ENCODE measurements around the gene CGB8. TPM values are rescaled to one million over a fixed set of nuclear protein-coding genes. Genes with fewer than 3 reads are reported as not detected.

The CGB8 gene
- total and polyA plus RNA-seq, 2 of the 4 experiments (the other 2 are of a cell fraction), result 0.48 TPM; not detected in 1

GRCh38 chr19:49061000-49061399, 12.1 kb upstream of the CGB8 start:
- dilution Hi-C loops (cut with HindIII; ENCODE audit: low sequenced_read_pairs, unreplicated experiment), result no loop called here
- no peak for DNase-seq

More at GRCh38 chr19:49061000-49061399, 12.1 kb upstream of the CGB8 start:
- intact Hi-C loops (cut with micrococcal nuclease), result no loop called here
- ChIA-PET CTCF (no interaction called here), POLR2A (ENCODE audit: unreplicated experiment) (interaction anchor here (0.5 kb wide), 1 partner anchor 26 kb away, joined by 7 read pairs; no protein-coding TSS in a partner anchor)
- Histone ChIP-seq H3K27me3 (ENCODE audit: control insufficient read depth, insufficient read depth, low read length) (peaks cover 27% of the 10 kb centered on the region), H2BK120ac (ENCODE audit: low read depth, low read length) (no peak overlapping the region), H2AK9ac (replicated peaks; ENCODE audit: low read depth, low read length, poor library complexity) (no peak overlapping the region), H3K4me1 (ENCODE audit: control insufficient read depth, insufficient read depth, low read length) (peaks cover 5% of the 10 kb centered on the region; the same call in 1 of the 2 replicates), H2AK5ac (ENCODE audit: low read depth, low read length) (no peak overlapping the region), H3K4me2 (ENCODE audit: low read depth, low read length) (no peak overlapping the region), H3K23ac (ENCODE audit: low read depth, low read length) (no peak overlapping the region), H4K20me1 (ENCODE audit: insufficient read depth, low read length) (no peaks in the 10 kb centered on the region), H3K9me3 (ENCODE audit: control insufficient read depth, insufficient read depth, low read length) (no peaks in the 10 kb centered on the region), H2BK5ac (ENCODE audit: low read depth, low read length, poor library complexity, severe bottlenecking) (no peak overlapping the region), H3K4ac (ENCODE audit: low read depth, low read length) (no peak overlapping the region), H4K8ac (ENCODE audit: low read depth in 2 of 2, low read length in 2 of 2) (no peak overlapping the region), H4K5ac (ENCODE audit: low read depth, low read length) (no peak overlapping the region), H2BK15ac (ENCODE audit: low read depth, low read length) (no peak overlapping the region), H3K27ac (ENCODE audit: insufficient read depth, low read length) (no peak overlapping the region), H3K4me3 (ENCODE audit: insufficient read depth, low read depth, low read length) (no peak overlapping the region), H3K56ac (ENCODE audit: extremely low read depth, insufficient read depth, low read length) (no peak overlapping the region), H4K91ac (ENCODE audit: insufficient read depth, low read depth, low read length) (no peak overlapping the region), H3K14ac (replicated peaks; ENCODE audit: low read depth, low read length) (no peak overlapping the region), H3K18ac (ENCODE audit: low read depth, low read length) (no peak overlapping the region), H3K9me1 (ENCODE audit: insufficient read depth, low read length) (no peaks in the 10 kb centered on the region), H2BK20ac (ENCODE audit: low read depth, low read length) (no peak overlapping the region), H3K79me1 (ENCODE audit: low read depth in 1 of 2, low read length in 2 of 2) (peaks cover 0 to 5% of the 10 kb centered on the region in 2 experiments; a peak in 3 of 4 replicates), H3K36me3 (ENCODE audit: control insufficient read depth, insufficient read depth, low read length) (no peaks in the 10 kb centered on the region), H3K9ac (ENCODE audit: low read depth, low read length) (no peak overlapping the region), H2AFZ (replicated peaks; ENCODE audit: low read length, poor library complexity) (no peak overlapping the region)
- in situ Hi-C loops (cut with MboI; ENCODE audit: low sequenced_read_pairs), result no loop called here
- no TSS peak for BruUV-seq (replicated peaks)
- no peak for ATAC-seq (ENCODE audit: low read depth)
- 94% methylated on average over 2 of the region's 2 CpGs; no CpG with 5 or more reads in 1 of the 2 experiments for WGBS, 2 experiments (ENCODE audit: extremely low coverage in 2 of 2, insufficient read length in 1 of 2)
- TF ChIP-seq CTCF (conservative IDR thresholded peaks at IDR 0.05; ENCODE audit: low read depth, low read length) (no peak), RAD21 (IDR thresholded peaks at IDR 0.05; ENCODE audit: low read length) (no peak), FOS (IDR thresholded peaks at IDR 0.05; ENCODE audit: low read depth, low read length) (no peak), USF2 (IDR thresholded peaks at IDR 0.05; ENCODE audit: low read depth, low read length) (no peak), SMC3 (IDR thresholded peaks at IDR 0.05; ENCODE audit: low read depth, low read length) (no peak), POLR2A (IDR thresholded peaks at IDR 0.05; ENCODE audit: low read depth, low read length) (no peak), RCOR1 (IDR thresholded peaks at IDR 0.05; ENCODE audit: insufficient replicate concordance, low read length) (no peak), RFX5 (IDR thresholded peaks at IDR 0.05; ENCODE audit: low read depth, low read length) (no peak)

Measured in IMR-90 (cell line).